Stimulated activated CD4-positive, alpha-beta T cell treated with anti-CD3 and anti-CD28 coated beads, Interleukin-4, amount 100 ng/mL, for 24 hours (primary cell): ENCODE data around the gene ICE2.
A peak's percentile ranks its signal among the peaks of the same experiment; 100 is the strongest.

Source experiments
- DNase-seq: peaks from one replicate; pipeline ENCODE4 v3.0.0-alpha.2; 2020

The ICE2 gene

DNA sequence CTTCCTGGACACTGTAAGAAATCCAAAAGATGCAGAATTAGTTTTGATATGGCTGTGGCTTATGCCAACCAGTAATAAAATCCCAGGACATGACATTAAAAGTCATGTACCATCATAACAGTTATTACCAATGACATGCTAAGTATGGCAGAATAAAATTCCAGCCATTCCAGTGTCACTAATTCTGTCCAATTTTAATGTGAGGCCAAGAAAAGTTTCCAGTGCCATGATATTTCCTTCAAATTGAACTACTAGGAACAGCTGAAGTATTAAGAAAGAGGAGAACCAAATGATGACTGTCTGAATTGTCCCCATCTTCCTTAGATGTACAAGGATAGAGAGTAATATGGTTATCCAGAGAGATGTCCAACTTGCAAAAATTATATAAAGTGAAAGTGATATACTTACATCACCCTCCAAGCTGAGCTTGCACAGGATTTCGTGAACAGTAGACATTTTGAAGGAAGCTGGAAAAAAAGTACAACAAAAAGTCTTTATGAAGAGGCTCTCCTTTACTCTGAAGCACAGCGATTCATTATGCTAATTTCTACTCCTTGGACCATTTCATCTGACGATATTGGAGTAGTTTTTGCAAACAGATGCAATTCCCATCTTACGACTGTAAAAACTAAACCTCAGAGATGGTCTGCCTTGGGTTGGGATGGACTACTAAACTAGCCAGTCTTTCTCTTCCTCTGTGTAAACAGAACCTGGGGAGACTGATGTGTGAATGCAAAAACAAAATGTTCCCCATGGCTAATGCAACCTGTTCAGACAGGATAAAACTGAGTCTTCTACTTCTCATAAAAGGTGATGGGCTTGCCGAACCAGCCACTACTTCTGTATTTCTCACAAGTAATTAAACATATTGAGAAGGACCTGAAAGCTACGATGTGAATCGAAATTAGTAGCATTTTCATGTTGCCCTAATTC, 93.1 kb downstream of the ICE2 start:
- no peak for DNase-seq

DNA sequence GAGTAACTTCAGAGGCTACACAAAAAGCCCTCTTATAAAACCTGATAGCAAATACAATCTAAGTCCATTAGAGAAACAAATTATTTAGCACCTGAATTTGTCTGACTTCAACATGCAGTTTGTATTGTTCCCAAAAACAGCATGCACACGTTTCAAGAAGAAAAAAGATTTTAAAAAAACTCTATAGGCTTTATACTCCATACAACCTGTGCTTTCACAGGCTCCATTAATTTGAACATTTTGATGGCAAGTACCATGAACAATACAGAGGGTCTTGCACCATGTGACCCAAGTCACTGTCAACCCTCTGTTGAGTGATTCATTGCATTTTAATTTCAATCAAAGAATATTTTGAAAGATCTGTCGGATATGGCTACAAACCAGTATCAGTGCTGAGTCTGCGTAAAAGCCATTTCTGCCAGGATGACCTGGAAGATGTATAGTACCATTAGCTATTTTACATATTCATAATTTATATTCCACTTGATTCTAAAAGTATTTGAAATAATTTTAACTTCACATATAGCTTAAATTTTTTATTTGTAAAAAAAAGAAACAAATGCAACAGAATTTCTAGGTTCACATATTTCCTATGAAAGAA, 94.3 kb downstream of the ICE2 start:
- DNase-seq = no peak

DNA sequence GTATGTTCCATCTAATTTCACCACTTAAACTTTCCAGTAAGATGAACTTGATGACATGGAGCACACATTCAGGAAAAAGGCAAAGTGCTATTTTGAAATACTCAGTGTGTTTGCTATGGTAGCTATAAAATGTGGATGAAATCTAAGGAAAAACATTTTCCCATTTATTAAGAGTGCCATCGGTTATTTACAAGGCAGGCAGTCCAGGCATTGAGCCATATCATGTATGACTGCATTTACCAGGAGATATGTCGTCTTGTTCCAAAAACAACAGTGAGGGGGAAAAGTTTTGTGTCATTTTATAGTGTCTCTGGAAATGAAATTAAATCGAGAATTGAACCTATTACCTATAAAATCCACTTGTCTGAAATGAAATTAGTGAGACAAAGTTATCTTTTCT, 94.9 kb downstream of the ICE2 start:
- no peak for DNase-seq

DNA sequence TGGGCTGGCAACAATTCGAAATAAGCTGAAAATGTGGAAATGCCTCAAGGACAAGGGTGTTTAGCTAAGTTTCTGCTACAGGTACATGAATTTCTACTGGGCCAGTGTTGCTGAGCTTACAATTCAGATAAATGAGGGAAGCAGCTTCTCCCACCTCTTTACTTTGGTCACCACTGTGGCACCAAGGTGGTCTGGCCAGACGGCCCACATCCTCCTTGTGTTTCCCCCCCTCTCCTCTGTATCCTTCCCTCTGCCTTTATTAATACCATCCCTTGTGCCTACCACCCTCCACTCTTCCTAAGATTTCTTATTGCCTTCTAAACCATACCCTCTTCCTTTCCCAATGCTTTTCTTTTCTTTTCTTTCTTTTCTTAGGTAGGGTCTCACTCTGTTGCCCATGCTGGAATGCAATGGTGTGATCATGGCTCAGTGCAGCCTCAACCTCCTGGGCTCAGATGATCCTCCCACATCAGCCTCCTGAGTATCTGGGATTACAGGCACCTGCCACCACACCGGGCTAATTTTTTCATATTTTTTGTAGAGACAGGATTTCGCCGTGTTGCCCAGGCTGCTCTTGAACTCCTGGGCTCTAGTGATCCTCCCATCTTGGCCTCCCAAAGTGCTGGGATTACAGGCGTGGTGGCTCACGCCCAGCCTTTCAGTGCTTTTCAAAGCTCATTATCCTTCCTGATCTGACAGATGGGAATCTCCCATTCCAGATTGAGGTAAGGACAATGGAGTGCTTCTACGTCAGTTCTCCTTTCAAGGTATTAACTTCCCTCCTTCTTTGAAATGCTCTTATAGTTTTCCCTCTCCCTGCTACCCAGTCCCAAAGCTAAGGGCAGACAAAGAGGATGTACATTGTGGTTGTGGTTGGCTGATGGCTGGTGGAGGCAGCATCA, 95.9 kb downstream of the ICE2 start:
- DNase-seq = no peak

DNA sequence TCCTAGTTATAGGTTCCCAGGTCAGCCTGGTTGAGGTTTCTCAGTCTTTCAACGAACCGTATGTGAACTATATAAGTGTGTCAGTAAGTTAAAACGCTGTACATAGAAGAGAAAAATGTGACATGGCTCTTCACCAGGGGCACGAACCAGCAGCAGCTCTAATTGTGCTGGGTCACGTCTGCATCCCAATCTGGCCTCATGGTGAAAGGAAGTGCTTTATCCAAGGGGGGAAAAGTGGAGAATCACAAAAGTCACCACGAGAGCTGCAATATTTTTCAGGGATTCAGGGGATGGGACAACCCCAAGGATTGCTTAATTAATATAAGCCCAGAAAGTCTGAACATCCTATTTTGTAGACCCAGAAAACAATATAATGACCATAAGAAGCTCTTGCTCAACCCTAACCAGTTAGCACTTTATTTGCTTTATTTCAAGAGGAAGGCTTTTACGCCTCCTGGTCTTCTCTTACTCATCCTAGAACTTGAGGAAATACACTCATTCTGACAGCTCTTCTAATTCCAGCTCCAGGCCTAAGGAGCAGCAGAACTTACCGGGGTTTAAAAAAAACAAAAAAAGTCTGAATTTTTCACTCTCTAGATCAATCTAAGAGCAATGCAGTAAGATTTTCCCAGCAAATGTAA, 97.7 kb downstream of the ICE2 start:
- DNase-seq = no peak

DNA sequence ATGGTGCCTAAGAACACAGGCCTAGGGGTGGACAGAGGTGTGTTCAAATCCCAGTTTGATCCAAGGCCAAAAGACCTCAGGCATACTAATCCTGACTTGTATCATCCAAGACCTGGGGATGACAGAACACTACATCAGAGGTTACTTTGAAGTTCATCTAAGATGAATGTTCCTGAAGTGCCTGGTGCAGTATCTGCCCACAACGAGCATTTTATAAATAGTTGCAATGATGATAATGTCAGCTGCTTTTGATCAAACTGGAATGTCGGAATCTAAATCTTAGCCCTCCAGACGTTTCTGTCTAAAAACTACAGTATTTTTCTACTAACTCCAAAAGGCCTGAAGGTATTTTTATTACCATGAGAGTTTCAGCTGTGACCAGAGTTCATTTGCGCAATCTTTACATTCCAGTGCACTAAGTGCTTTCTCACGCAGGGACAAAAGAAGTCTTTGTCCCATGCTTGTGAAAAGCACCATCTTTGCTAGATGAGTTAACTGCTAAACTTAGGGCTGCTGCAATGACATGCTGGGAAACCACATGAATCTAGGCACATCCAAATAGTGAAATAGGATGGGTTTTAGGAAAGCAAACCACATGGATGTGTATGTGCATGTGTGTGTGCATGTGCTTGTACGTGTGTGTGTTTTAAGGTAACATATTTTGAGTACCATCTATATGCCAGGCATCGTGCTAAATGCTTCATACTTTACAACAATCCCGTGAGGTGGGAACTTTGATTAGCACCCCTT, 99.2 kb downstream of the ICE2 start:
- no peak for DNase-seq

DNA sequence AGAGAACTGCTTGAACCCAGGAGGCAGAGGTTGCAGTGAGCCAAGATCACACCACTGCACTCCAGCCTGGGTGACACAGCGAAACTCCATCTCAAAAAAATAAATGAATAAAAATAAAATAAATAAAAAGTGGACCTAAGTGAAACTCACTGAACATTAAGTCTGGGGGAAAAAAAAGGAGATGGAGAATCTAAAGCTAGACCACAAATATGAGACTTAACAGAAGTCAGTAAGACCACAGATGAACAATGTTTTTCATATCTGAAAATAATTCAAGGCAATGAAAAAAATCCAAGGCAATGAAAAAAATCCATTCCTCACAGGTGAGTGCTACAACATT, 99.8 kb downstream of the ICE2 start:
- no peak for DNase-seq

DNA sequence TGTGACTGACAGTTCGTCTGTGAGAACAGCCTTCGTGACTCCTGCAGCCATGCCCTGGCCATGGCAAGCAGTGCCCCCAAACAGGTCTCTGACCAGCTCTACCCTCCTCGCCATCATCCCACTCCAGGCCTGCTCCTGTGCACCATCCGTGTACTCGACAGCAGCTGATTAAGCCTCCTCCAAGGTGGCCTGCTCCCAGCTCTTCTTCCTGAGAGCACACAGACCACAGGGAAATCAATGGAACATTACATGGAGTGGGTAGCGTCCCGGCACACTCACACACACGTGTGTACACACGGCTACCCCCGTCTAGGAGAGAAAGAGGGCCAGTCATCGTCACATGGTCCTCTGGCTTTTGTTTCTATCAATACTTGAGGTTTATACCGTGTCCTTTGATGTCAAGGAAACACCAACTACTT, 102.3 kb downstream of the ICE2 start:
- DNase-seq = no peak

DNA sequence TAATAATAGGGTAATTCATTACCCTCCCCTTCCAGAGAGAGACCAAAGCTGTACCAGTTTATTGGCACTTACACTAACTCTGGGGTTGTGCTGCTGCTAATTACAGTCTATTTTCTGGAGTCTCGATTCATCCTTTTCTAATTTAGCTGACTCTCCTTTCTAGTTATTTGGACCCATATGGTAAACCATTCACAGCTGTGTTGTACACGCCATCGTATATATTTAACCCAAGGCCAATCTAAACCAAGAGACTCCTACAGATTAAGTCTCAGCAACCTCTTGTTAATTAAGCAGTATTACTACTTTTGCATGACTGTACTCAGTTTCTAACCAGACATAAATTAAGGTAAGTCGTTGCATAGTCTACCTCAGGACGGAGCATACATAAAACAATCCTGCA, 103.6 kb downstream of the ICE2 start:
- DNase-seq = no peak

DNA sequence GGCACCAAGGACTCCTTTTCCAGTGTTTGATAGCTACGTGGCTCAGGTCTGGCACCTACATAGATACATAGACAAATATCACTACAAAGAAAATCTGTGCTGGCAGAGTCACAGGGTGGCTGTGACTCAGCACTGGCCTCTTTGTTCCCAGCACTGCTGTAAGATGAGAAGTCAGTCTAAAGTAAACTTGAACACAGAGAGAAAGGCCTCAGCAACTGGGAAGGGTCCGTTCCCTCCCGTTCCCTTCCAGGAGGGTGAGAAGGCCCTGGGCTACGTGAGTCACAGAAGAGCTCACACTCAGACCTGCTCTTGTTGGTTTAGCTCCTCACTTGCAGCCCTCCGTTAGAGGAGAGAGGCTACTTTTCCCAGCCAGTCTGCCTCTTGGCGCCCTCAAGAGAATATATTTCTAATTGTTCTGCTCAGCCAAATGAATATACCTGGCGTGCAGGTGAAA, 104.3 kb downstream of the ICE2 start:
- DNase-seq = no peak

DNA sequence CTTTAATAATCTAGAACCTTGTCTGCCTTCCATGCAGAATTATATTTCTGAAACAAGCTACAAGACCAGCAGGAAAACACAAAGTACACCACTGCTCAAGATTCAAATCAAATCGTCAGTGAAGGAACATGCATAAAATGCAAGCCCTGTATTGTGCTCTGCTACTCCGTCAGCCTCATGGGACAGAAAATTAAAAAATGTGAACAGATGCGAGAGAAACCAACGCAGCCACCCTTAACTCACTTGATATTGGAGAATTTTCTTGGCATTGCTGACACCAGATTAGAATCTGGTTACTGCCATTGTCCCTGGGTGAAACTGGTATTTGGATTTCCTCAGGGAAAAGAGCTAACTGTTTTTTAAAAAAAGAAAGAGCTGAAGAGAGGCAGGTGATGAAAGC, 104.7 kb downstream of the ICE2 start:
- DNase-seq = no peak

DNA sequence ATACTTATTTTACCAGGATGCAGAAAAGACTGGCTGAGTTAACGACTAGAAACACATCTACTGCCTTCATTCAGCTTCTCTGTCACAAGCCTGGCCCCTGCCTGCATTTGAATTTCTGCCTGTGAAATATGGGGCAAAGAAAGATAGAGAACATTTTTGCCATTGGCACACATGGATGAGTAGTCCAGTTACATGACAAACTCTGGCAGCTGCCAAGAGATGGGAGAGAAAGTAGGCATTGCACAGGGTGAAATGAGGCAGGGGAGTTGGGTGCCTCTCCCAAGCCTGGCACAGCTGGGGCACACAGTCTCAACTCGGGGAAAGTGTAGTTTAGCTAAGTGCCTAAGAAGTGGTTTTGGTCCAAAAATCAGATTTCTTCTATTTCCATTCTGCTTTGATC, 105.2 kb downstream of the ICE2 start:
- no peak for DNase-seq

DNA sequence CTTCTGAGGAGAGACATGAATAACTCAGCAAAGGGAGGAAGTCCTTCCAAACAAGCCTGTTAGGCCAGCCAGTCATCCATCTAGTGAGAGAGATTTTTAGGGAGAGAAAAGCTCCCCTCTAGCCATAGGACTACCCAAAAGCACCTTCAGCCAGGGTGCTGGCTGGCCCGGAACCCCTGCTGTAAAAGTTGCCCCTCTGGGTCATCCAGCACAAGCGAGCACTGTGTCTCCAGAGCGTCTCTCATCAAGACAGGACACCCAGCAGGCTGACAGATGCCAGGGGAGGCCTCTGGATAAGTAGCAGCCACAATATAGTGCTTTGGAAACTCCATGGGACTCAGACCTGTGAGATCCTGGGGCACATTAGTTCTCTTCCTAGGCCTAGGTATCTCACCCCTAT, 105.6 kb downstream of the ICE2 start:
- no peak for DNase-seq

DNA sequence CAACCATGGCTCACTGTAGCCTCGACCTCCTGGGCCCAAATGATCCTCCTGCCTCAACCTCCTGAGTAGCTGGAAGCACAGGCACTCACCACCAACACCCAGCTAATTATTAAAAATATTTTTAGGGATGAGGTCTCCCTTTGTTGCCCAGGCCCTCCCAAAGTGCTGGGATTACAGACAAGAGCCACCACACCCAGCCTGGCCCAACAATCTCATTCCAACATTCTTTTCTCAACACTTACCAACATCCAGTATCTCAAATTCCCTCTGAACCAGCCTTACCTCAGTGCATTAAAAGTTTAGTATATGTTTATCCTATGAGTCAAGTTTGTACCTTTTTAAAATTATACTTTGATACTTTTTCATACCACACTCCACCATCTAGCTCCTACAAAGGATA, 106.2 kb downstream of the ICE2 start:
- no peak for DNase-seq

DNA sequence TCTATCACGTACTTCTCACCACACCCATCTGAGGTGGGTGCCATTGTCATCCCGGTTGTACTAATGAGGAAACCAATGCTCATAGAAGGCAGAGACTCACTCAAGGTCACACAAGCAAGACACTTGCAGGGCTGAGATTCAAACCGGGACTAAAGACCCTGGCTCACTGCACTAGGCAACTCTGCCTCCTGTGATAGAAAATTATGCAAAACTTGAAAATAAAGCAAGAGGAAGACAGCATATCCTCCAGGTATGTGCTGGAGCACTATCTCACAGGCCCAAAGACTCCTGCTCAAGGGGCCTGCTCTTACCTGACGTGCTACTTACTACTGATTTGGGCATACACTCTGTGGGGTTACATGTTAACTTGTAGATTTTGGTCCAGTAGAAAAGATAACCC, 106.7 kb downstream of the ICE2 start:
- no peak for DNase-seq

DNA sequence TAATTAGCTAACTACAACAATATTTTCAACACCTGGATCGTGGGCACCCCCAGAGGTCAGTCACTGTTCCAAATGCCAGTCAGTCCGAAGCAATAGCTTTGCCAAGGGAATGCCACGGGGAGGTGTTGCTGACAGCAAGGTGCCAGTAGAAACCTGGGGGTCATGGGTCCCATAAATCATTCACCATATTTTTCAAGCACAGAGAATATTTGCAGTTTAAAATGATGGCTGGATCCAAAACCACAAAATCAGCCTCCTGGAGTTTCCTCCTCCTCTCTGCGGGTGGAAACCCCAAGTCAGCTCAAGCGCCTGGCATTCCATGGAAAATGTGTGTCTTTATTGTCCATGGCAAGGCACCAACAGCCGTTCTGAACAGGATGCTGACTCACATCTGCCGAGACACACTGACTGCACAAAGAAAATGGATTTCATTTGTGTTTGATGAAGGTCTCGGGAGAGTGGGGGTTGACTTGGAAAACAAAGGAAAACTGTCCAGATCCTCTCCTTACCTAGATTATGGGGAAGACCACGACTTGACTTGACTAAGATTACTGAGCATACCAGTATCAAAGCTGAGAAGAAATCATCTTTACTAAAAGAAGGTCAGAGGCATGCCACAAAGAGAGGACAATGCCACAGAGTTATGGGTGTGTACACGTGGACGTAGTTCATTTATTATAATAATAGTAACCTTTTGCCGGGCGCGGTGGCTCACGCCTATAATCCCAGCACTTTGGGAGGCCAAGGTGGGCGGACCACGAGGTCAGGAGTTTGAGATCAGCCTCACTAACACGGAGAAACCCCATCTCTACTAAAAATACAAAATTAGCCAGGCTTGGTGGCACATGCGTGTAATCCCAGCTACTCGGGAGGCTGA, 107.5 kb downstream of the ICE2 start:
- peak; percentile 26 for DNase-seq

DNA sequence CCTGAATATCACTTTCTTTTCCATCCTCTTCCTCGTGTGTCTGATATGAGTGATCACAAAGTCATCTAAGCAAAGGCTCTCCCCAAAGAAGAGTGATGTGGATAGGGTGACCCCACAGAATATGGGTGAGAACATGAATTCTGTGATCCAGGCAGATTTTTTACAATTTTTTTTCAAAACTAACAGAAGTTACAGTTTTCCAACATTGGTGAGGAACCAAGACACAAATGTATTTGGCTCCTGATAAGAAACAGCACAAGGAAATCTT, 108.1 kb downstream of the ICE2 start:
- DNase-seq = no peak

DNA sequence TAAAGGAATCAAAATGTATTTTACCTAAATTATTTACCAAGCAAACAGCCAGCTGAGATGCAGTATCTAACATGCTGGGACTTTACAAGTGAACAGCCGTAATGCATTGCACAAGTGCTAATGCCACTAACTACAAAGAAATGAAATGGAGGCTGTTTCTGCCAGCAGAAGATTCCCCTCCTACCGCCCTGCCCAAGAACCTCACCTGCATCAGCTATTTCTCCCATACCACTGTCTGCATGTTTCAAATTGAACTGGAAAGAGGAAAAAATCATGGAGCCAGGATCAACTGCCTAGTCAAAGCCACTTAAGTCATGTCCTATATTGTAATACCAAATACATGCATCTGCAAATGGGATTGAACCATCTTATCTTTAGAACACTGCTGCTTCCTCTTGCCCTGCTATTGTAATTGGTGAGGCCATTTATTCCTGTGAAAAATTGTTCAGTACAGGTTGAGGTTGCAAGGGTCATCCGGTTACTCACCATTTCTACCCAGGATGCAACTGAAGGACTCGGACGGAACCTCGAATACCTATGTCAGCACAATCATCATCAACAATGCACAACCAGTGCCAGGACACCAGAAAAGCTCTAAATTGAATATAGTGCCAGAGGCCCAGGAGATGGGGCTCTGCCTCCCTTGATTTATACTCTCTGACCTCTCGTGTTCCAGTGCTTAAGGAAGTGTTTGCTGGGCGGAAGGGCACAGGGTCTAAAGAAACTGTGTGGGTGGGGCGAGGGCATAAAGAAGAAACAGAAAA, 108.7 kb downstream of the ICE2 start:
- DNase-seq = no peak

DNA sequence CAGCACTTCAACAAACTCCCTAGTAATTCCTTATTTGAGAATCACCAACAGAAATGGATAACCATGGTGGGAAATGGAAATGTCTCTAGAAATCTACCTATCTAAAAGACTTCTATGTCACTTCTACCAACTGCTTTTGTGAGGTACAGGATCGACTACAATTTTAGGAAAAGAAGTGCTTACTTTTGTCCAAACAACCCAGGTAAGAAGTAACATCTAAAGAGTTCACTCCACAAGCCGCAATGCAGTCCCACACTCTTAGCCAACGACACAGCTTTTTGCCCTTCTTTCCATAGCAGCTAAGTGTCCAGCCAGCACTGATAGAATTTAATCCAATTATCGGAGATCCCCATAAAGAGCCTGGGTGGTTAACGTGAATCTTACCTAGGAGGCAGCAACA, 109.2 kb downstream of the ICE2 start:
- DNase-seq = no peak
